Epidermal melanocyte (primary cell): ENCODE measurements around the gene ALDH8A1.

Experiments
- DNase-seq: peaks from one replicate; pipeline ENCODE4 v3.0.0; 2011; ENCODE audit warnings: low spot score; ENCODE audit not compliant: insufficient read length

The ALDH8A1 gene

DNA sequence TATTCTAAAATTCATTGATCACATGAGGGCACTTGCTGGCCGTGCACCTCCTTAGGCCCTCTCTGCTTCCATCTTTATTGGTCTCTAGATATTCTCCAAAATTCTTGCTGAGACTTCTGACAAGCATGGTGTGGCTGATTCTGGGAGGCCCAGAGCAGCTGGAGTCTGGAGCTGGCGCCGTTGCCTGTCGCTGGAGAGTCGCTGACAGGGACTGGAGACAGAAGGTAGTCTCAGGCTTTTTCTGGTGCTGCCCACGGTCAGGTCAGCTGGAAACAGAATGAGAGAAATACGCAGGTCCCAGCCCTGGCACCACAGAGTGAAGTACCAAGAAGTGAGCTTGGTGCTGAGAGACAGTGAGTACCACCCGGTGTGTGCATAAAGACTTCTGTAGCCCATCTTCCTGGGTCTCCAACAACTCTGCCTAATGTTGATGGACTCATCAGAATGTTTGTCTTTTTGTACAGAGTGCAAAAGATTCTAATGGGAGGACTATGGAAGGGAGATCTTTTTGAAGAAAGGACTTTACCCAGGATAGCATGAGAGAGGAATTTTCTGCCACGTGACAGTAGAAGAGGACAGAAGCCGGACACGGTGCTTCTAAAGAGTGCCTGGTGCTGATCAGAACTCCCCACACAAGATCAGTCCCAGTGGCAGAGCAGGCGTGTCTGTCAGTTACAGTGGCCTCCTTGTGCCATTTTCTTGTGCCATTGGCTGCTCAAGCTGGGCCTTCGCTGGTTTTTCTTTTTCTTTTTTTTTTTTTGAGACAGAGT lies 1.8 kb upstream of the ALDH8A1 start:
- DNase-seq = no peak

- DNase-seq = no peak
These were observed 581 bp upstream of the ALDH8A1 start for GRCh38 chr6:134950482-134950881.

GRCh38 chr6:134948691-134949090 lies 1.2 kb downstream of the ALDH8A1 start:
- DNase-seq = no peak

GRCh38 chr6:134948142-134948541 lies 1.8 kb downstream of the ALDH8A1 start:
- DNase-seq = no peak

DNA sequence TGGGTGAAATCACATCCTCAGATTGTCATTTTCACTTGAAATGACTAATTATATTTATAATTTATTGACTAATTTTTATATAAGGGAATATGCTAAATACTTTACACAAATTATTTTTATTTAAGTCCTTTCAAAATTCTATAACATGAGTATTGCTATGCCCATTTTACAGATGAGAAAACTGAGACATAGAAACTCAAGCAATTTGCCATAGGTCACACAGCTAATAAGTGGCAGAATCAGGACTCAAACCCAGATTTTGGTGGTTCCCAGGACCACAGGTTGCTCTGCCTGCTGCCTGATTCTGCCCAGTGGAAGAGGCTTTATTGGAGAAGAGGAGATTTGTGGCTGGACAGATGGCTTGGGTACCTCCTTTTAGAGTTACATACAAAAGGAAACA lies 4.9 kb downstream of the ALDH8A1 start:
- DNase-seq = no peak

DNA sequence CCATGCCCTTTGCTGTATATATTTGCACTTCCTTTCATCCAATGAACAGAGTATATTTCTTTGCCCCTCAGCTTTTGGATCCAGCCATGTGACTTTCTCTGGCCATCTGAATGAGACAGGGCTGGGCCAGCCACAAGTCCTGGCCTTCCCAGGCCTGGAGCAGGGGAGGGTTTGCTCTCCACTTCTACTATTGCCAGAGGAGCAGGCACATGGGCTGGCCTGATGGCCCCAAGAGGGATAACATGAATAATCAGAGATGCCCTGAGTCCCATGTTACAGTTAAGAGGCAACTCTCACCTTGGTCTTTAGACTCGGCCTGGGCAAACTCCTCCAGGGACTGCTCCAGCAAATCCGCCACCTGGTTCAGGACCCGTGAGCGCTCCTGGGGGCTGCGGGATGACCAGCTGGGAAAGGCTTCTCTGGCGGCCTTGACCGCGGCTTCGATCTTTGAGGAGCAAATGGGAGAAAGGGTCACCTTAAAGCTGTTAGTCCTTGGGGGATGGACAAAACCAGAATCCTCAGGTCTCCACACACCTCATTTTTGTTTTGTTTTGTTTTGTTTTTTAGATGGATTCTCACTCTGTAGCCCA lies 6.3 kb downstream of the ALDH8A1 start:
- no peak for DNase-seq

- no peak for DNase-seq
These were observed 11.0 kb downstream of the ALDH8A1 start for GRCh38 chr6:134938896-134939295.

GRCh38 chr6:134937426-134937825 lies 12.5 kb downstream of the ALDH8A1 start:
- no peak for DNase-seq

DNA sequence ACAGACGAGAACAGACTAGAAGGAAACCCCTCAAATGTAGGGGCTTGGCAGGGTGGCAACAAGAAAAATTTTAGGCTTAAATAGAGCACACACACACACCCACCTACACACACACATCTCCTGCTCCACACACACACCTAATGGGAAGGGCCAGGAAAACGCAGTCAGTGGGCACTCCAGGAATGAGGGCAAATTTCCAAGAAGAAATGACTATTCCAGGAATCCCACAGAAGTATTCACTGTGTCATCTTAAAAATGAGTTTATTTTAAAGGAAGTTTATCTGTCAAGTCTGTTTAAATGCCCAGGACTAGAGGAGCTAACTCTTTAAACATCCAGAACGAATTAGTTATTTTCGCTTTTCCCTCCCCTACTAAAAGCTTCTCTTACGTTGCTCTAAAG lies 13.0 kb downstream of the ALDH8A1 start:
- DNase-seq = no peak

GRCh38 chr6:134936476-134936875 lies 13.4 kb downstream of the ALDH8A1 start:
- DNase-seq = no peak

- DNase-seq = no peak
These were observed 15.0 kb downstream of the ALDH8A1 start for GRCh38 chr6:134934793-134935485.

DNA sequence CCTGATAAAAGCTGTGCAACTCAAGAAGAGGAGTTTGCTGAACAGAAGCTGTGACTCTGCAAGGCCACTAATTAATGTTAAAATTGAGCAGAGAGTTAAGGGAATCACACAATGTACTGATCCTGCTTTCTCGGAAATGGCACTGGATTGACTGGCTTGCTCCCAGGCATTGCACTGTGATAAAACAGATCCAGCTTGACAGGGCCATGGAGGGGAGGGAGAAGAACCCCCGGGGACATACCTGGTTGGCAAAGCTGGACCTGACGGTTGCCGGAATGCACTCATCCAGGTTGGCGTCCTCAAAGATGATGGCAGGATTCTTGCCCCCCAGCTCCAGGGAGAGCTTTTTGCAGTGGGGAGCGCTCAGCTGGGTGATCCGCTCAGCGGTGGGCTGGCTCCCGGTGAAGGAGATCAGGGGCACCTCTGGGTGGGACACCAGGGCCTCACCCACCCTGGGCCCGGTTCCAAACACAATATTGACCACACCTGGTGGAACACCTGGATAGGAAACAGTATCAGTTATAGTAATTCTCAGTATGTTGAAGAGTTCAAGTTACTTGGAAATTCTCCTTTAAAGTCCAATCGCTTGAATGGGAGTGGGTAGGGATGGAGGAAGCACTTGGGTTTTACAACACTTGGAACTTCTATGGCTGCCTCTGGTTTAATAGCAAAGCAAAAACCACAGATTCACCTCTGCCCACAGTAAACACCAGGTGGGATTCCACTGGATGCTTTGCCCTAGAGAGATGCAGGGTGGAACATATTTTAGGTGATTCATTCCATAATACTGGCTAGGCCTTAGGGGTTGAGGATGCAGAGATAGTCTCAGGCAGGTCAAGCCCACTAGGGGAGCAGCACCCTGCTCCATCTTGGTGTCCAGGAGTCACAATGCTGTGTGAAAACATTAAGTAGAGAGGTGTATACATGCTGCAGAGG lies 17.1 kb downstream of the ALDH8A1 start:
- DNase-seq = no peak

DNA sequence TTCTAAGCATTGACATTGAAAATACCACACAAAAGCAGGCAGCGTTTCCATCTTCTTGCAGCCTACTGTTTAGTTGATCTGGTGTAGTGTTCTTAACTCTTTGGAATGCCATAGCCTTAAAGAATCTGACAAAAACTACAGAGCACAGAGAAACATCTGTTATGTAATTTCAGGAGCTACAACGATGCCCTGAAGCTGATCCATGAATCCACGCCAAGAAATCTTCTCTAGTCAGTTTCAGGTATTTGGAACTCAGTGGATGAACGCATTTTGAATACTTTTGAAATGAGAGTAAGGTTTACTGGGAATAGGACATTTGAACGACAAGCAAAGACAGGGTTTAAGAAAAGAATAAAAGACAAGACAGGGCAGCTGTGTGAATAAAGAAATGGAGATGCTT lies 17.8 kb downstream of the ALDH8A1 start:
- DNase-seq = no peak

GRCh38 chr6:134930463-134930862 lies 19.4 kb downstream of the ALDH8A1 start:
- DNase-seq = no peak

DNA sequence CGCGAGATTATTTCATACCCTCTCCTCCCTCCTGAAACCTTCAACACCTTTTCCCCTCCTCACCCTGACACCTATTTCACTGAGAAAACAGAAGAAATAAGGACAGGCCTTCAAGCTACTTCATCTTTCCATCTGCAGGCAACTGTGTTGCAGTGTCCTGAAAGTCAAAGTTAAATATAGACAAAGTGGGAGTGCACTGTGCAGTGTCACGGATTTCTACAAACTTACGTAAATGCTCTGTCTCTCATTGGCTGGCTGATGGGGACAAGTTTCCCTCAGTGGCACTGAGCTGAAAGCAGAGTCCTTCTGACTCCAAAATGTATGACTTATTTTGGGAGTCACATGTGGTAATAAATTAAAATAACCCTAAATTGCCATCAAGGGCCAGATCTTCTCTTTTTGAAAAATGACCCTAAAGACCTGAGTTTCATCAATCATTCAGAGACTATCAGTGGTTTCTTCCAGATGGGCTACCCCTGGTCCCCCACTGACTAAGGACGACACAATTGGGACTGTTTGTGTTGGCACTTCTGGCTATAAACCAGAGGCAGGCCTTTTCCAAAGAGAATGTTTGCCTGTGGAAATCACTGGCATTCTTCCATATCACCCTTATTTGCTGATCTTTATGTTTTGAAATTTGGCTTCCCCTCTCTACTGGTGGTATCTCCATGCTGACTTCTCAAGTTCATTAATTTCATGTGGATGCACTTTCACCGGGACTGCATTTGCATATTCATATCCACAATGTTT lies 21.6 kb downstream of the ALDH8A1 start:
- no peak for DNase-seq

DNA sequence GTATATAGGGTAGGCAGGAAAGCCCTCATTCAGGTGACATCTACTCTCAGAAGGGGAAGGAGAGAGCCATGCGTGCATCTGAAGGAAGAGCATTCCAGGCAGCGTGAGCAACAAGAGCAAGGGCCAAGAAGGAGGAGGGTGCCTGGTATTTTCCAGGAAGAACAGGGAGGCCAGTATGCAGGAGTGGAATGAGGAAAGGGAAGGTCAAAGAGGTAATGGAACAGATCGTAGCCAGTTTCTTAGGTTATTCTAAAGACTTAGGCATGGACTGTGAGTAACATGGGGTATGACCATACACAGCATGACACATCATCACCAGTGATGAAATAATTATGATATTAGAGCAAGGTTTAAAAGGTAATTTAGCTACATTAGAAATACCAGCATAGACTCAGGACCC lies 24.1 kb downstream of the ALDH8A1 start:
- DNase-seq = no peak

DNA sequence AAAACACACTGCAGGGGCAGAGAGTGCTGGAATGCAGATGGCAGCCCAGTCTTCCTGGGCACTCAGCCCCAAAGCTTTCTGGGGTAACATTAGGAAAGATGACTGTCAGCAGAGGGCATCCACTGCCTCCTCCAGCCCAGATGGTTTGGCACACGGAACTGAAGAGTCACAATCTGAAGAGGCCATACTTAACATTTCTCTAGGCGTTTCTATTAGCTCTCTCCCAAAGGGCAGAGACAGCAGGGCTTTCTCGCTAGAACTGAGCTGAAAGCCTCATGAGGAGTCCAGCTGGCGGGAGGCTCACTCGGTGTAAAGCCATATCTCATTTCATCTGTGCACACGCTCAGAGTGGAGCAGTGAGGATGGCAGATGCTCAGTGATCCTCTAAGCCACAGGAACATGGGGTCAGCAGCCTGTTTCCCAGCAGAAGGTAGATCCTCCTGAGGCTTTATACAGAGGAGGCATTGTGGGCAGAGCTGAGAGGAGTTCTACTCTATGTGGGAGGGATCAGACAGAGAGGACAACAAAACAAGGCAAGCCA lies 28.1 kb downstream of the ALDH8A1 start:
- DNase-seq = no peak

- DNase-seq = no peak
These were observed 28.6 kb downstream of the ALDH8A1 start for GRCh38 chr6:134921276-134921675.

GRCh38 chr6:134920422-134920821 lies 29.5 kb downstream of the ALDH8A1 start:
- DNase-seq = no peak

- DNase-seq = no peak
These were observed 31.4 kb downstream of the ALDH8A1 start for GRCh38 chr6:134918418-134918961.
